Liver (tissue), 3 donors: ENCODE results near the gene MED15.
A peak's percentile ranks its signal among the peaks of the same experiment; 100 is the strongest.

Experiments
- ATF3 ChIP-seq: IDR thresholded peaks from 2 replicates; pipeline ENCODE4 v1.6.1; 2016; ENCODE audit warnings: antibody characterized with exemption
- CTCF ChIP-seq: fragments of 150-350 bp; IDR thresholded peaks from 2 replicates; pipeline ENCODE4 v1.5.1; 2017; ENCODE audit warnings: improper control_type of control experiment, low read depth, low read length; ENCODE audit not compliant: missing input control
- EGR1 ChIP-seq, 2 donors: IDR thresholded peaks; 2 replicates each; pipeline ENCODE4 v1.6.1; 2016 to 2018; ENCODE audit warnings: antibody characterized with exemption in 2 of 2, low read depth in 2 of 2
- FOXA1 ChIP-seq: IDR thresholded peaks from 2 replicates; pipeline ENCODE4 v1.6.1; 2016; ENCODE audit warnings: antibody characterized with exemption
- GABPA ChIP-seq, 2 donors: IDR thresholded peaks in 1 of 2; conservative IDR thresholded peaks in 1 of 2; 2 replicates each; pipeline ENCODE4 v1.6.1; 2016; ENCODE audit warnings: antibody characterized with exemption in 2 of 2, mild to moderate bottlenecking in 1 of 2, moderate library complexity in 1 of 2
- NR2F2 ChIP-seq: IDR thresholded peaks from 2 replicates; pipeline ENCODE4 v1.6.1; 2016; ENCODE audit warnings: antibody characterized with exemption
- RAD21 ChIP-seq, 2 donors: IDR thresholded peaks; 2 replicates each; pipeline ENCODE4 v1.6.1; 2016; ENCODE audit warnings: antibody characterized with exemption in 2 of 2, mild to moderate bottlenecking in 2 of 2
- REST ChIP-seq: IDR thresholded peaks from 2 replicates; pipeline ENCODE4 v1.6.1; 2016; ENCODE audit warnings: antibody characterized with exemption, mild to moderate bottlenecking
- RXRA ChIP-seq, 2 donors: IDR thresholded peaks; 2 replicates each; pipeline ENCODE4 v1.6.1; 2017 to 2018; ENCODE audit warnings: antibody characterized with exemption in 2 of 2, mild to moderate bottlenecking in 1 of 2
- SP1 ChIP-seq: IDR thresholded peaks from 2 replicates; pipeline ENCODE4 v1.6.1; 2018; ENCODE audit warnings: antibody characterized with exemption, mild to moderate bottlenecking
- TAF1 ChIP-seq: conservative IDR thresholded peaks from 2 replicates; pipeline ENCODE4 v1.6.1; 2016; ENCODE audit warnings: antibody characterized with exemption, mild to moderate bottlenecking
- YY1 ChIP-seq: IDR thresholded peaks from 2 replicates; pipeline ENCODE4 v1.6.1; 2016; ENCODE audit warnings: antibody characterized with exemption, mild to moderate bottlenecking
- TF ChIP-seq, protein P1 (sequence below): IDR thresholded peaks from 2 replicates; pipeline ENCODE4 v1.6.1; 2016; ENCODE audit warnings: antibody characterized with exemption
- TF ChIP-seq, protein P2 (sequence below): IDR thresholded peaks from 2 replicates; pipeline ENCODE4 v1.6.1; 2016; ENCODE audit warnings: antibody characterized with exemption
- donor health status: healthy.
- donor health status: healthy.

GRCh38 chr22:20552443-20553401 lies 45.3 kb downstream of the MED15 start:
- TF ChIP-seq CTCF, result no peak
- peak; percentile 25 for TF ChIP-seq SP1
- no peak for TF ChIP-seq REST
- TF ChIP-seq YY1, result no peak
- no peak for TF ChIP-seq RAD21 (IDR thresholded peaks at IDR 0.05)
- no peak for TF ChIP-seq TAF1
- TF ChIP-seq RXRA (IDR thresholded peaks at IDR 0.05), result peak in 1 of 2 donors; percentile 15
- peak; percentile 78 for TF ChIP-seq NR2F2
- TF ChIP-seq GABPA (IDR thresholded peaks at IDR 0.05 in 1 of 2, conservative IDR thresholded peaks at IDR 0.05 in 1 of 2), result no peak
- TF ChIP-seq ATF3, result no peak
- TF ChIP-seq, protein P1, sequence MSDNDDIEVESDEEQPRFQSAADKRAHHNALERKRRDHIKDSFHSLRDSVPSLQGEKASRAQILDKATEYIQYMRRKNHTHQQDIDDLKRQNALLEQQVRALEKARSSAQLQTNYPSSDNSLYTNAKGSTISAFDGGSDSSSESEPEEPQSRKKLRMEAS, result no peak
- no peak for TF ChIP-seq EGR1 (IDR thresholded peaks at IDR 0.05; ENCODE audit: low read depth in 2 of 2)
- TF ChIP-seq, protein P2, sequence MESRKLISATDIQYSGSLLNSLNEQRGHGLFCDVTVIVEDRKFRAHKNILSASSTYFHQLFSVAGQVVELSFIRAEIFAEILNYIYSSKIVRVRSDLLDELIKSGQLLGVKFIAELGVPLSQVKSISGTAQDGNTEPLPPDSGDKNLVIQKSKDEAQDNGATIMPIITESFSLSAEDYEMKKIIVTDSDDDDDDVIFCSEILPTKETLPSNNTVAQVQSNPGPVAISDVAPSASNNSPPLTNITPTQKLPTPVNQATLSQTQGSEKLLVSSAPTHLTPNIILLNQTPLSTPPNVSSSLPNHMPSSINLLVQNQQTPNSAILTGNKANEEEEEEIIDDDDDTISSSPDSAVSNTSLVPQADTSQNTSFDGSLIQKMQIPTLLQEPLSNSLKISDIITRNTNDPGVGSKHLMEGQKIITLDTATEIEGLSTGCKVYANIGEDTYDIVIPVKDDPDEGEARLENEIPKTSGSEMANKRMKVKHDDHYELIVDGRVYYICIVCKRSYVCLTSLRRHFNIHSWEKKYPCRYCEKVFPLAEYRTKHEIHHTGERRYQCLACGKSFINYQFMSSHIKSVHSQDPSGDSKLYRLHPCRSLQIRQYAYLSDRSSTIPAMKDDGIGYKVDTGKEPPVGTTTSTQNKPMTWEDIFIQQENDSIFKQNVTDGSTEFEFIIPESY, result no peak
- no peak for TF ChIP-seq FOXA1
